Endothelial cell of umbilical vein (primary cell): ENCODE data around the gene TNNI3K.

Source experiments
- EZH2 ChIP-seq: IDR thresholded peaks from 2 replicates; pipeline ENCODE4 v1.6.1; 2012; ENCODE audit warnings: borderline replicate concordance, low read depth, mild to moderate bottlenecking, moderate library complexity, low read length, inconsistent platforms; ENCODE audit not compliant: severe bottlenecking
- FOS ChIP-seq: IDR thresholded peaks from 2 replicates; pipeline ENCODE4 v1.6.1; 2011; ENCODE audit warnings: mild to moderate bottlenecking, low read length, moderate library complexity, borderline replicate concordance; ENCODE audit not compliant: insufficient read depth
- MYC ChIP-seq: IDR thresholded peaks from one replicate; pipeline ENCODE4 v1.6.1; 2011; ENCODE audit warnings: mild to moderate bottlenecking, low read depth, low read length
- POLR2AphosphoS5 ChIP-seq: IDR thresholded peaks from 2 replicates; pipeline ENCODE4 v1.6.1; 2012; ENCODE audit warnings: low read depth, mild to moderate bottlenecking, control low read depth, low read length, moderate library complexity; ENCODE audit not compliant: insufficient read depth
- TF ChIP-seq, protein P1 (sequence below), 2 donors: IDR thresholded peaks; 1 replicate in 1 of 2; 2 replicates in 1 of 2; pipeline ENCODE4 v1.5.1; 2011; ENCODE audit warnings: low read length in 2 of 2, mild to moderate bottlenecking in 2 of 2, moderate library complexity in 2 of 2, control low read depth in 1 of 2, inconsistent platforms in 1 of 2, low read depth in 1 of 2; ENCODE audit not compliant: insufficient read depth in 1 of 2; ENCODE audit errors: extremely low read depth in 1 of 2
- TF ChIP-seq, protein P2 (sequence below): IDR thresholded peaks from 2 replicates; pipeline ENCODE4 v1.6.1; 2011; ENCODE audit not compliant: insufficient read depth, insufficient read length

DNA sequence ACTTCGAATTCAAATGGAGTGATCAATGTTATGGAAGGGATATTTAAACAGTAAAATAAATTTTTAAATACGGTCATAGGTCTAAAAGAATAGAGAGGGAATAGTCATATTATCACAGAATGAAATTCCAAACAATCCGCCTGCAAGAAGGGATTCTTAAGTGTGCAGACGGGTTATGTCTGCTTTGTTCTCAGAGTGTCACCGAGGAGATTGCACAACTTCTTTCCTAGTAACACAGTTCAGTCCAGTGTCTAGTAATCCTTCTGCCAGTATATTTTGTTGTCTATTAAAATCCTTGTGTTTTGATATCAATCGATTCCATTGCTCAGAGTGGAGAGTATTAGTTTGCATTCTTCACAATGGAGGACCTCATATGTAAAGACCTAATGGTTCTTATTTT is 228.8 kb downstream of the TNNI3K start:
- TF ChIP-seq, protein P1, sequence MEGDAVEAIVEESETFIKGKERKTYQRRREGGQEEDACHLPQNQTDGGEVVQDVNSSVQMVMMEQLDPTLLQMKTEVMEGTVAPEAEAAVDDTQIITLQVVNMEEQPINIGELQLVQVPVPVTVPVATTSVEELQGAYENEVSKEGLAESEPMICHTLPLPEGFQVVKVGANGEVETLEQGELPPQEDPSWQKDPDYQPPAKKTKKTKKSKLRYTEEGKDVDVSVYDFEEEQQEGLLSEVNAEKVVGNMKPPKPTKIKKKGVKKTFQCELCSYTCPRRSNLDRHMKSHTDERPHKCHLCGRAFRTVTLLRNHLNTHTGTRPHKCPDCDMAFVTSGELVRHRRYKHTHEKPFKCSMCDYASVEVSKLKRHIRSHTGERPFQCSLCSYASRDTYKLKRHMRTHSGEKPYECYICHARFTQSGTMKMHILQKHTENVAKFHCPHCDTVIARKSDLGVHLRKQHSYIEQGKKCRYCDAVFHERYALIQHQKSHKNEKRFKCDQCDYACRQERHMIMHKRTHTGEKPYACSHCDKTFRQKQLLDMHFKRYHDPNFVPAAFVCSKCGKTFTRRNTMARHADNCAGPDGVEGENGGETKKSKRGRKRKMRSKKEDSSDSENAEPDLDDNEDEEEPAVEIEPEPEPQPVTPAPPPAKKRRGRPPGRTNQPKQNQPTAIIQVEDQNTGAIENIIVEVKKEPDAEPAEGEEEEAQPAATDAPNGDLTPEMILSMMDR (IDR thresholded peaks at IDR 0.05; ENCODE audit: extremely low read depth in 1 of 2, insufficient read depth in 1 of 2, low read depth in 1 of 2, low read length in 2 of 2): no peak
- TF ChIP-seq, protein P2, sequence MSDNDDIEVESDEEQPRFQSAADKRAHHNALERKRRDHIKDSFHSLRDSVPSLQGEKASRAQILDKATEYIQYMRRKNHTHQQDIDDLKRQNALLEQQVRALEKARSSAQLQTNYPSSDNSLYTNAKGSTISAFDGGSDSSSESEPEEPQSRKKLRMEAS: no peak
- no peak for TF ChIP-seq EZH2
- no peak for TF ChIP-seq POLR2AphosphoS5
- TF ChIP-seq MYC: no peak
- TF ChIP-seq FOS: no peak
